GM21528 (cell line): Measurements from ENCODE around the gene POLH.
"Not testable (repeated sequence)": the region's sequence is repeated elsewhere in the genome, so short reads cannot be mapped to it uniquely, and the experiment has no call there.

ENCODE experiments used
- ATAC-seq: cut with Tn5 transposase; IDR thresholded peaks from one replicate; pipeline ENCODE4 v1.9.1; 2021; ENCODE audit warnings: mild to moderate bottlenecking, moderate library complexity; ENCODE audit not compliant: unreplicated experiment, low FRiP score

POLH gene

GRCh38 chr6:43575772-43576551 is at the start of gene POLH, which contains the start of gene XPO5:
POLH (plus strand) TSS chr6:43576185; CDS start chr6:43582320, 6,135 bp downstream.
XPO5 (minus strand) TSS chr6:43576038; CDS start chr6:43575864, 174 bp downstream.
- peak; percentile 87 for ATAC-seq

GRCh38 chr6:43532201-43532600 is 43.8 kb upstream of the POLH start:
- ATAC-seq = no peak

GRCh38 chr6:43538986-43539385 is 37.0 kb upstream of the POLH start:
- ATAC-seq = not testable (repeated sequence)

GRCh38 chr6:43539409-43539808 is 36.6 kb upstream of the POLH start:
- not testable (repeated sequence) for ATAC-seq

GRCh38 chr6:43540507-43540906 is 35.5 kb upstream of the POLH start:
- ATAC-seq = no peak

- ATAC-seq = no peak
These were observed 34.1 kb upstream of the POLH start for GRCh38 chr6:43541774-43542471.

- no peak for ATAC-seq
These were observed 31.5 kb upstream of the POLH start for GRCh38 chr6:43544461-43544860.

- ATAC-seq = no peak
These were observed 28.8 kb upstream of the POLH start for GRCh38 chr6:43547222-43547621.

- not testable (repeated sequence) for ATAC-seq
These were observed 18.4 kb upstream of the POLH start for GRCh38 chr6:43557620-43558019.

- no peak for ATAC-seq
These were observed 16.7 kb upstream of the POLH start for GRCh38 chr6:43559328-43559727.

- no peak for ATAC-seq
These were observed 5.0 kb upstream of the POLH start for GRCh38 chr6:43570876-43571441.

- ATAC-seq = no peak
These were observed 4.0 kb upstream of the POLH start for GRCh38 chr6:43572015-43572414.

- no peak for ATAC-seq
These were observed 747 bp upstream of the POLH start for GRCh38 chr6:43575105-43575771.

- no peak for ATAC-seq
These were observed 2.8 kb downstream of the POLH start for GRCh38 chr6:43578748-43579147.

- ATAC-seq = no peak
These were observed 3.2 kb downstream of the POLH start for GRCh38 chr6:43579171-43579570.

- no peak for ATAC-seq
These were observed 6.9 kb downstream of the POLH start for GRCh38 chr6:43582911-43583310.

GRCh38 chr6:43584892-43585570 is 9.0 kb downstream of the POLH start:
- ATAC-seq = no peak

- ATAC-seq = no peak
These were observed 12.2 kb downstream of the POLH start for GRCh38 chr6:43588194-43588593.

- ATAC-seq = not testable (repeated sequence)
These were observed 13.6 kb downstream of the POLH start for GRCh38 chr6:43589564-43589963.

- no peak for ATAC-seq
These were observed 18.0 kb downstream of the POLH start for GRCh38 chr6:43593938-43594337.
